Endothelial cell of umbilical vein (primary cell): ENCODE data around the gene SLC52A1.

ENCODE experiments used
- EZH2 ChIP-seq: IDR thresholded peaks from 2 replicates; pipeline ENCODE4 v1.6.1; 2012; ENCODE audit warnings: borderline replicate concordance, low read depth, mild to moderate bottlenecking, moderate library complexity, low read length, inconsistent platforms; ENCODE audit not compliant: severe bottlenecking
- FOS ChIP-seq: IDR thresholded peaks from 2 replicates; pipeline ENCODE4 v1.6.1; 2011; ENCODE audit warnings: mild to moderate bottlenecking, low read length, moderate library complexity, borderline replicate concordance; ENCODE audit not compliant: insufficient read depth
- GATA2 ChIP-seq: IDR thresholded peaks from 2 replicates; pipeline ENCODE4 v1.7.0; 2011; ENCODE audit warnings: low read depth, mild to moderate bottlenecking, moderate library complexity, mixed read lengths, low read length; ENCODE audit not compliant: insufficient read length, insufficient read depth
- JUN ChIP-seq: IDR thresholded peaks from 2 replicates; pipeline ENCODE4 v1.6.1; 2011; ENCODE audit warnings: borderline replicate concordance, low read depth; ENCODE audit not compliant: insufficient read length, insufficient read depth
- MYC ChIP-seq: IDR thresholded peaks from one replicate; pipeline ENCODE4 v1.6.1; 2011; ENCODE audit warnings: mild to moderate bottlenecking, low read depth, low read length
- POLR2A ChIP-seq: IDR thresholded peaks from 2 replicates; pipeline ENCODE4 v1.6.1; 2012; ENCODE audit warnings: low read depth, mild to moderate bottlenecking, control low read depth, low read length
- POLR2AphosphoS5 ChIP-seq: IDR thresholded peaks from 2 replicates; pipeline ENCODE4 v1.6.1; 2012; ENCODE audit warnings: low read depth, mild to moderate bottlenecking, control low read depth, low read length, moderate library complexity; ENCODE audit not compliant: insufficient read depth
- TF ChIP-seq, protein P1 (sequence below), 2 donors: IDR thresholded peaks; 1 replicate in 1 of 2; 2 replicates in 1 of 2; pipeline ENCODE4 v1.5.1; 2011; ENCODE audit warnings: low read length in 2 of 2, mild to moderate bottlenecking in 2 of 2, moderate library complexity in 2 of 2, control low read depth in 1 of 2, inconsistent platforms in 1 of 2, low read depth in 1 of 2; ENCODE audit not compliant: insufficient read depth in 1 of 2; ENCODE audit errors: extremely low read depth in 1 of 2
- TF ChIP-seq, protein P2 (sequence below): IDR thresholded peaks from 2 replicates; pipeline ENCODE4 v1.6.1; 2011; ENCODE audit not compliant: insufficient read depth, insufficient read length

DNA sequence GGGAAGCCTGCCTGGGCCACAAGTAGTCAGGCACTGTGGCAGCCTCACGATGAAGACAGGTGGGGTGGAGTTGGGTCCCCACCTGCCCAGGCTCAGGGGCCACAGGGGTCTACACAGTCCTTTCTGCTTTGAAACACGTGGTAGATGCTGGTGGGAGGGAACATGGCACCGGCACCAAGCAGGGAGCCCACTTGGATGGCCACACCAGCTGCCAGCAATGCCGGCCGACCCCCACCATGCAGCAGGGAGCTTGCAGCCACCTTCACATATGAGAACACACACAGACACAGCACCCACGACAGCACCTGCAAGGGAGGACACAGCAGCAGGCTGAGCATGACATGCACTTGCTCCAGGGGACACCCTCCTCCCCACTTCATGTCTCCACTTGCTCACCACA is 2.4 kb downstream of the SLC52A1 start:
- TF ChIP-seq, protein P1, sequence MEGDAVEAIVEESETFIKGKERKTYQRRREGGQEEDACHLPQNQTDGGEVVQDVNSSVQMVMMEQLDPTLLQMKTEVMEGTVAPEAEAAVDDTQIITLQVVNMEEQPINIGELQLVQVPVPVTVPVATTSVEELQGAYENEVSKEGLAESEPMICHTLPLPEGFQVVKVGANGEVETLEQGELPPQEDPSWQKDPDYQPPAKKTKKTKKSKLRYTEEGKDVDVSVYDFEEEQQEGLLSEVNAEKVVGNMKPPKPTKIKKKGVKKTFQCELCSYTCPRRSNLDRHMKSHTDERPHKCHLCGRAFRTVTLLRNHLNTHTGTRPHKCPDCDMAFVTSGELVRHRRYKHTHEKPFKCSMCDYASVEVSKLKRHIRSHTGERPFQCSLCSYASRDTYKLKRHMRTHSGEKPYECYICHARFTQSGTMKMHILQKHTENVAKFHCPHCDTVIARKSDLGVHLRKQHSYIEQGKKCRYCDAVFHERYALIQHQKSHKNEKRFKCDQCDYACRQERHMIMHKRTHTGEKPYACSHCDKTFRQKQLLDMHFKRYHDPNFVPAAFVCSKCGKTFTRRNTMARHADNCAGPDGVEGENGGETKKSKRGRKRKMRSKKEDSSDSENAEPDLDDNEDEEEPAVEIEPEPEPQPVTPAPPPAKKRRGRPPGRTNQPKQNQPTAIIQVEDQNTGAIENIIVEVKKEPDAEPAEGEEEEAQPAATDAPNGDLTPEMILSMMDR (IDR thresholded peaks at IDR 0.05; ENCODE audit: extremely low read depth in 1 of 2, insufficient read depth in 1 of 2, low read depth in 1 of 2, low read length in 2 of 2) = no peak
- TF ChIP-seq MYC (no peak), JUN (no peak), EZH2 (no peak), POLR2AphosphoS5 (no peak), POLR2A (no peak), GATA2 (no peak), FOS (no peak)
- TF ChIP-seq, protein P2, sequence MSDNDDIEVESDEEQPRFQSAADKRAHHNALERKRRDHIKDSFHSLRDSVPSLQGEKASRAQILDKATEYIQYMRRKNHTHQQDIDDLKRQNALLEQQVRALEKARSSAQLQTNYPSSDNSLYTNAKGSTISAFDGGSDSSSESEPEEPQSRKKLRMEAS = no peak
